AG04450 (cell line): Measurements from ENCODE around the gene ARMC3. TPM values are rescaled to one million over a fixed set of nuclear protein-coding genes. Genes with fewer than 3 reads are reported as not detected.

Experiments
- CTCF ChIA-PET: fragments of 300-600, 350-600 bp; formaldehyde crosslinking; extraction: SDS; loops from one replicate; lab custom pipeline; 2022; ENCODE audit warnings: antibody characterized with exemption, inconsistent platforms; lab: Charles Lee
- POLR2A ChIA-PET: fragments of 350-600 bp; formaldehyde crosslinking; extraction: SDS; loops from one replicate; lab custom pipeline; 2021; ENCODE audit warnings: antibody characterized with exemption, inconsistent platforms; lab: Yijun Ruan, JAX
- DNase-seq: peaks from one replicate; pipeline ENCODE4 v3.0.0-alpha.2; 2011; ENCODE audit warnings: low read depth, low spot score
- H3K27ac ChIP-seq: one replicate; pipeline ENCODE4 v1.5.1; 2012; ENCODE audit warnings: low read depth, low read length, control low read depth
- H3K27me3 ChIP-seq: one replicate; pipeline ENCODE4 v1.6.0; 2012; ENCODE audit warnings: low read length; ENCODE audit not compliant: control insufficient read depth, insufficient read depth
- H3K4me3 ChIP-seq: 2 replicates; pipeline ENCODE4 v1.5.1; 2011; ENCODE audit warnings: mild to moderate bottlenecking, low read depth, low read length, control low read depth
- H3K9me3 ChIP-seq: 2 replicates; pipeline ENCODE4 v1.5.1; 2012; ENCODE audit warnings: low read length; ENCODE audit not compliant: control insufficient read depth, insufficient read depth
- polyA plus RNA-seq: library from polyadenylated mRNA; depleted of rRNA; stranded (reverse); fragments of >200 nt; gene quantifications from 2 replicates; pipeline ENCODE4 v1.2.3, GENCODE V29; 2011
- TF ChIP-seq, protein P1 (sequence below): IDR thresholded peaks from 2 replicates; pipeline ENCODE4 v1.5.1; 2011; ENCODE audit warnings: low read depth, low read length, control low read depth, inconsistent platforms

The ARMC3 gene
- polyA plus RNA-seq, 1 experiment = not detected

GRCh38 chr10:23048191-23048590 lies 120.3 kb downstream of the ARMC3 start:
- ChIA-PET CTCF (no interaction called here), POLR2A (no interaction called here)
- Histone ChIP-seq H3K27me3 (peaks cover 5% of the 10 kb centered on the region), H3K9me3 (no peaks in the 10 kb centered on the region), H3K27ac (no peak overlapping the region), H3K4me3 (no peak overlapping the region)
- no peak for DNase-seq
- TF ChIP-seq, protein P1, sequence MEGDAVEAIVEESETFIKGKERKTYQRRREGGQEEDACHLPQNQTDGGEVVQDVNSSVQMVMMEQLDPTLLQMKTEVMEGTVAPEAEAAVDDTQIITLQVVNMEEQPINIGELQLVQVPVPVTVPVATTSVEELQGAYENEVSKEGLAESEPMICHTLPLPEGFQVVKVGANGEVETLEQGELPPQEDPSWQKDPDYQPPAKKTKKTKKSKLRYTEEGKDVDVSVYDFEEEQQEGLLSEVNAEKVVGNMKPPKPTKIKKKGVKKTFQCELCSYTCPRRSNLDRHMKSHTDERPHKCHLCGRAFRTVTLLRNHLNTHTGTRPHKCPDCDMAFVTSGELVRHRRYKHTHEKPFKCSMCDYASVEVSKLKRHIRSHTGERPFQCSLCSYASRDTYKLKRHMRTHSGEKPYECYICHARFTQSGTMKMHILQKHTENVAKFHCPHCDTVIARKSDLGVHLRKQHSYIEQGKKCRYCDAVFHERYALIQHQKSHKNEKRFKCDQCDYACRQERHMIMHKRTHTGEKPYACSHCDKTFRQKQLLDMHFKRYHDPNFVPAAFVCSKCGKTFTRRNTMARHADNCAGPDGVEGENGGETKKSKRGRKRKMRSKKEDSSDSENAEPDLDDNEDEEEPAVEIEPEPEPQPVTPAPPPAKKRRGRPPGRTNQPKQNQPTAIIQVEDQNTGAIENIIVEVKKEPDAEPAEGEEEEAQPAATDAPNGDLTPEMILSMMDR = no peak

DNA sequence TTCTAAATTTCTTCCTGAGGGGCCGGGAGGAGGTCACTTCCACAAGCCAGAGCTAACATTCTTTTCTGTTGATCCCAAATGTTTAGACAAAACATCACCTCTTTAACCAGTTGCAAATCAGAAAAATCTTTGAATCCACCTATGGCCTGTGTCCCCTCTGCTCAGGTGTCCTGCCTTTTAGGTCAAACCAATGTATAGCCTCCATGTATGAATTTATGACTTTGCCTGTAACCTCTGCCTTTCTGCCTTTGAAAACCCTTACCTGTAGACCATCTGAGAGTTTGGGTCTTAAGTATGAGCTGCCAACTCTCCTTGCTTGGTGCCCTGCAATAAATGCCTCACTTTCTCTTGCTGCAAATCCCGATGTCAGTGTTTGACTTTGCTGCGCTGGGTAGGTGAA lies 123.4 kb downstream of the ARMC3 start:
- DNase-seq = no peak
- peaks cover 5% of the 10 kb centered on the region for H3K27me3 ChIP-seq
- no peaks in the 10 kb centered on the region for H3K9me3 ChIP-seq
- no peak overlapping the region for H3K27ac ChIP-seq
- H3K4me3 ChIP-seq = no peak overlapping the region
- ChIA-PET POLR2A (no interaction called here), CTCF (no interaction called here)
- TF ChIP-seq, protein P1 = no peak

- POLR2A ChIA-PET = no interaction called here
- H3K27ac ChIP-seq = no peak overlapping the region
- TF ChIP-seq, protein P1 = no peak
Measured at GRCh38 chr10:23051855-23052331, 124.0 kb downstream of the ARMC3 start.

GRCh38 chr10:23053036-23053435 lies 125.2 kb downstream of the ARMC3 start:
- no peak for DNase-seq
- CTCF ChIA-PET = no interaction called here

More at GRCh38 chr10:23051855-23052331, 124.0 kb downstream of the ARMC3 start:
- DNase-seq = no peak
- Histone ChIP-seq H3K27me3 (peaks cover 4% of the 10 kb centered on the region), H3K4me3 (no peak overlapping the region), H3K9me3 (no peaks in the 10 kb centered on the region)
- CTCF ChIA-PET = no interaction called here

GRCh38 chr10:23055424-23056185 lies 127.8 kb downstream of the ARMC3 start:
- Histone ChIP-seq H3K4me3 (no peak overlapping the region), H3K27me3 (no peaks in the 10 kb centered on the region), H3K27ac (no peak overlapping the region), H3K9me3 (no peaks in the 10 kb centered on the region)
- ChIA-PET CTCF (no interaction called here), POLR2A (no interaction called here)
- TF ChIP-seq, protein P1 = no peak
- DNase-seq = no peak

More at GRCh38 chr10:23053036-23053435, 125.2 kb downstream of the ARMC3 start:
- H3K27me3 ChIP-seq = no peaks in the 10 kb centered on the region
- H3K27ac ChIP-seq = no peak overlapping the region
- POLR2A ChIA-PET = no interaction called here
- H3K9me3 ChIP-seq = no peaks in the 10 kb centered on the region
- no peak overlapping the region for H3K4me3 ChIP-seq
- TF ChIP-seq, protein P1 = no peak
